Measurements from ENCODE around the gene ADGRA1. TPM values are rescaled to one million over a fixed set of nuclear protein-coding genes. Genes with fewer than 3 reads are reported as not detected.

ADGRA1 gene
- total and polyA plus RNA-seq, 2 of the 8 experiments (the other 6 are each of a cell fraction or from before 2014, with no cell fraction given) = 0.17 to 0.21 TPM

- DNase-seq (ENCODE audit: low read depth in 1 of 2, low spot score in 2 of 2) (no peak), FAIRE-seq (no peak)
- H3K56ac ChIP-seq (replicated peaks; ENCODE audit: insufficient read length, low read depth, low read length) = no peak overlapping the region
- no peak overlapping the region for H3K14ac ChIP-seq (ENCODE audit: insufficient read length)
- no peak overlapping the region for H3K18ac ChIP-seq (ENCODE audit: extremely low read depth, low read length)
- peak overlapping the region; percentile 55; the same call in 1 of the 2 replicates for H2BK5ac ChIP-seq (ENCODE audit: low read depth, low read length)
- H3K23ac ChIP-seq (ENCODE audit: insufficient read length) = no peak overlapping the region
- H3K23me2 ChIP-seq (ENCODE audit: low read depth, low read length) = peaks cover 10% of the 10 kb centered on the region; the same call in 1 of the 2 replicates
- H3K4me2 ChIP-seq (ENCODE audit: insufficient read depth in 1 of 2, low read depth in 2 of 2, low read length in 2 of 2) = peak overlapping the region; percentile 90 to 92
- 0 out of 2 replicates have a peak overlapping the region, but pooled peaks have one; percentile 72 for H2BK15ac ChIP-seq (ENCODE audit: low read length)
- H2AK5ac ChIP-seq (ENCODE audit: low read depth, low read length) = no peak overlapping the region
- peaks cover 0 to 14% of the 10 kb centered on the region in 2 experiments for H4K20me1 ChIP-seq (replicated peaks in 1 of 2; ENCODE audit: control insufficient read depth in 1 of 2, insufficient read depth in 2 of 2, low read length in 2 of 2)
- TF ChIP-seq EZH2 (IDR thresholded peaks at IDR 0.05; ENCODE audit: low read depth, low read length, severe bottlenecking) = peak; percentile 7
- TF ChIP-seq TBP (IDR thresholded peaks at IDR 0.05; ENCODE audit: low read depth, low read length) = no peak
- H3K9me3 ChIP-seq (ENCODE audit: insufficient read depth in 2 of 2, low read depth in 1 of 2, low read length in 1 of 2) = no peaks in the 10 kb centered on the region
- POLR2A ChIA-PET (ENCODE audit: partially characterized antibody) = interaction anchor here (0.8 to 2.5 kb wide), 8 partner anchors 9 to 65 kb away, joined by 3 to 6 read pairs (median 4); no protein-coding TSS in a partner anchor
- H2BK20ac ChIP-seq (ENCODE audit: low read length) = no peak overlapping the region
- no peak overlapping the region for H2BK12ac ChIP-seq (ENCODE audit: low read depth, low read length)
- H3K27me3 ChIP-seq (replicated peaks in 1 of 4; ENCODE audit: control insufficient read depth in 3 of 4, extremely low read depth in 1 of 4, insufficient read depth in 3 of 4, low read length in 3 of 4) = peaks cover 0 to 3% (median 0%) of the 10 kb centered on the region in 4 experiments; a peak in 2 of 7 replicates
- peak overlapping the region; percentile 77 for H4K91ac ChIP-seq (replicated peaks; ENCODE audit: insufficient read length, low read length)
- no peak overlapping the region for H2BK120ac ChIP-seq (replicated peaks; ENCODE audit: low read depth, low read length)
- 82% methylated on average over 29 of the region's 33 CpGs; no CpG with 5 or more reads in 1 of the 2 experiments for WGBS, 2 experiments (ENCODE audit: extremely low coverage in 1 of 2, insufficient coverage in 1 of 2, insufficient read length in 1 of 2, insufficient replicate concordance in 2 of 2, low coverage in 1 of 2, low lambda C conversion rate in 2 of 2, missing lambda C conversion rate in 1 of 2)
- H3K9ac ChIP-seq (replicated peaks in 1 of 4; ENCODE audit: extremely low read depth in 1 of 4, low read depth in 3 of 4, low read length in 3 of 4) = no peak overlapping the region
- no peak overlapping the region for H3K27ac ChIP-seq (ENCODE audit: low read depth, low read length)
- peaks cover 0 to 10% of the 10 kb centered on the region in 2 experiments; a peak in 1 of 4 replicates for H3K79me2 ChIP-seq (ENCODE audit: control insufficient read depth in 1 of 2, insufficient read depth in 2 of 2, low read length in 2 of 2)
- no peak overlapping the region for H2AFZ ChIP-seq (ENCODE audit: low read length)
- H3K4me1 ChIP-seq (replicated peaks in 1 of 4; ENCODE audit: control insufficient read depth in 3 of 4, insufficient read depth in 4 of 4, low read length in 3 of 4) = peaks cover 3 to 51% (median 24%) of the 10 kb centered on the region in 4 experiments
- H3K79me1 ChIP-seq (ENCODE audit: low read depth, low read length) = peaks cover 20% of the 10 kb centered on the region
- H3K36me3 ChIP-seq (ENCODE audit: control insufficient read depth in 2 of 4, insufficient read depth in 4 of 4, low read length in 3 of 4) = peaks cover 0 to 6% (median 2%) of the 10 kb centered on the region in 4 experiments; a peak in 3 of 8 replicates
- peak overlapping the region; percentile 53 to 94 (median 63); a peak in 6 of 8 replicates for H3K4me3 ChIP-seq (ENCODE audit: extremely low read depth in 1 of 4, insufficient read depth in 2 of 4, low read depth in 3 of 4, low read length in 4 of 4)
- peak overlapping the region; percentile 35 for H4K8ac ChIP-seq (ENCODE audit: extremely low read depth, insufficient read depth, low read length)
- H4K5ac ChIP-seq (ENCODE audit: insufficient read length, low read depth, low read length) = no peak overlapping the region
- CTCF ChIA-PET (ENCODE audit: partially characterized antibody) = interaction anchor here (0.6 to 3.8 kb wide), 12 partner anchors 12 to 268 kb away, joined by 3 to 18 read pairs (median 4); no protein-coding TSS in a partner anchor
- no peak overlapping the region for H3K4ac ChIP-seq (replicated peaks; ENCODE audit: insufficient read length, low read depth, low read length)
Observed at GRCh38 chr10:133161486-133162109, 73.9 kb downstream of the ADGRA1 start.
